ENCODE results near the gene NUP98.

DNA sequence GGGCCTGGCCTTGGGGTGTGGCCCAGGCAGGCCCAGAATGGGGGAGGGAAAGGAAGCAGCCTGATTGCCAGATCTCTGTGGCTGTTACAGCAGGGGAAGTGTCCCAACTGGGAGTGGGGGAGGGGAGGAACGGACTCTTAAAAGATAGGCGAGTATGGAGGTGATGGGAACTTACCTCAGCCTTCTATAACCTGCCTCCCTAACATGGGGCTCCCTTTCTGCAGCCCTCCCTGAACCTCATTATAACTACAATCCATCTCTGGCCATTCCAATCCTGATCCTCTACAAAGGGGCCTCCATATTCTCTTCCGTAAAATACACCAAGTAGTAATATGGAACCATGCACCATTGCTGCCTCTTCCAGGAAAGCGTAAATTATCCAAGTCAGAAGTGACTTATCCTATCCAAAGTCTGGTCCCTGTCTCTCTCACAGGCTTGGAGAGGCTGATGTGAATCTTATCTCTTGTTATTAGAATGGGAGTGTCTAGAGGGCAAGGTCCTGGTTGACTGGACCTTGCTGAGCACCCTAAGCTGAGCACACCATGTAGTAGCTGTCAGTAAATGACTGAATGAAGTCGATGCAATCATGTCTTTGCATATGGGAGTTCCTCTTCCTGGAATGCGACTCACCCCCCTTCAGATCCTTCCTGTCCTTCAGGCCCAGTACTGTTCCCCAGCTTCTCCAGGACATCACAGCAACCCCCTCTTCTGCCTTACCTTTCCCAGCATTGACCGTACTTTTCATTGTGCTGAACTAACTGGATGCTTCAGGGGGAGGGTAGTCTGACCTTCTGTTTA lies 37.5 kb upstream of the NUP98 start:
- no peak for TF ChIP-seq CTCF (IDR thresholded peaks at IDR 0.05)
- no peak for TF ChIP-seq POLR2A (IDR thresholded peaks at IDR 0.05)

Data from uterus (tissue), 2 donors.